K562 (cell line): ENCODE data around the gene CMTM4. TPM values are rescaled to one million over a fixed set of nuclear protein-coding genes. Genes with fewer than 3 reads are reported as not detected.
A peak's percentile ranks its signal among the peaks of the same experiment; 100 is the strongest.

ENCODE experiments used
- CREB3L1 ChIP-seq: fragments of 450-650 bp; IDR thresholded peaks from 2 replicates; pipeline ENCODE4 v1.6.1; 2014; ENCODE audit warnings: low read depth, mild to moderate bottlenecking, moderate library complexity, borderline replicate concordance
- FOXK1 ChIP-seq: sonication (generic); formaldehyde crosslinking; IDR thresholded peaks from 2 replicates; pipeline ENCODE4 v1.8.0; 2022; ENCODE audit warnings: missing genetic modification reagents, mild to moderate bottlenecking, borderline replicate concordance
- HMG20B ChIP-seq: fragments of 250-450 bp; sonication (Bioruptor Pico); IDR thresholded peaks from 2 replicates; pipeline ENCODE4 v1.5.0; 2021; ENCODE audit warnings: mild to moderate bottlenecking
- IRF1 ChIP-seq: sonication (generic); formaldehyde crosslinking; IDR thresholded peaks from 2 replicates; pipeline ENCODE4 v1.8.0; 2022; ENCODE audit warnings: missing genetic modification reagents, mild to moderate bottlenecking, borderline replicate concordance
- KHSRP ChIP-seq: fragments of 450-650 bp; IDR thresholded peaks from 2 replicates; pipeline ENCODE4 v1.6.1; 2017
- KLF1 ChIP-seq: fragments of 450-650 bp; IDR thresholded peaks from 2 replicates; pipeline ENCODE4 v1.6.1; 2016; ENCODE audit warnings: missing genetic modification characterization, missing compliant biosample characterization
- NELFE ChIP-seq: IDR thresholded peaks from 2 replicates; pipeline ENCODE4 v1.6.1; 2011; ENCODE audit warnings: mild to moderate bottlenecking; ENCODE audit not compliant: insufficient read depth, insufficient read length
- NR2C1 ChIP-seq, 2 experiments: fragments of 450-650 bp; IDR thresholded peaks; 2 replicates each; pipeline ENCODE4 v1.6.1; 2017; ENCODE audit warnings: mild to moderate bottlenecking in 2 of 2, antibody characterized with exemption in 1 of 2, inconsistent platforms in 1 of 2, missing compliant biosample characterization in 1 of 2, missing genetic modification characterization in 1 of 2
- NUFIP1 ChIP-seq: fragments of 450-650 bp; IDR thresholded peaks from 2 replicates; pipeline ENCODE4 v1.6.1; 2018; ENCODE audit not compliant: partially characterized antibody
- PPARD ChIP-seq: fragments of 250-450 bp; sonication (Bioruptor Pico); IDR thresholded peaks from 2 replicates; pipeline ENCODE4 v1.8.0; 2022; ENCODE audit warnings: inconsistent platforms, mild to moderate bottlenecking, moderate library complexity
- THRB ChIP-seq: fragments of 450-650 bp; formaldehyde crosslinking; conservative IDR thresholded peaks from 2 replicates; pipeline ENCODE4 v1.4.0; 2022; ENCODE audit warnings: mild to moderate bottlenecking, missing genetic modification characterization
- ZNF347 ChIP-seq: fragments of 450-650 bp; formaldehyde crosslinking; IDR thresholded peaks from 2 replicates; pipeline ENCODE4 v1.4.0; 2020; ENCODE audit warnings: low read depth, mild to moderate bottlenecking, moderate library complexity
- ZNF408 ChIP-seq: fragments of 250-450 bp; sonication (Bioruptor Pico); IDR thresholded peaks from 2 replicates; pipeline ENCODE4 v1.4.0; 2020; ENCODE audit warnings: low read depth, mild to moderate bottlenecking, moderate library complexity
- ZNF507 ChIP-seq: conservative IDR thresholded peaks from 2 replicates; pipeline ENCODE4 v1.6.1; 2017; ENCODE audit warnings: missing genetic modification characterization, missing compliant biosample characterization
- ZNF512 ChIP-seq: IDR thresholded peaks from 2 replicates; pipeline ENCODE4 v1.6.1; 2016; ENCODE audit warnings: missing genetic modification characterization, missing compliant biosample characterization
- polyA plus RNA-seq, 8 experiments: library from polyadenylated mRNA; depleted of rRNA in 4 of 8; stranded (reverse) in 5 of 8; unstranded in 3 of 8; fragments of >200 nt; fragmentation: Nextera tagmentation in 2 of 8; fragmentation: Illumina TruSeq in 1 of 8; extraction: Ambion mirVana in 2 of 8; extraction: Trizol in 1 of 8; gene quantifications; 2 replicates each; pipeline versions ENCODE4 v1.2.1 to v1.2.3, GENCODE V29; 2011 to 2014; ENCODE audit warnings: inconsistent platforms in 1 of 8, missing spikeins in 1 of 8
- total RNA-seq, 7 experiments: library from RNA; depleted of rRNA in 6 of 7; stranded (reverse); fragments of >200 nt in 6 of 7; fragmentation: Illumina TruSeq in 2 of 7; extraction: Trizol in 2 of 7; gene quantifications; 2 replicates each; pipeline versions ENCODE4 v1.2.1 to v1.2.3, GENCODE V29; 2011 to 2021; ENCODE audit warnings: low replicate concordance in 1 of 7
- TF ChIP-seq, protein P1 (sequence below), 2 experiments: IDR thresholded peaks; 2 replicates each; pipeline ENCODE4 v1.6.1; 2012; ENCODE audit warnings: improper control_type of control experiment in 2 of 2, low read depth in 2 of 2, low read length in 2 of 2, borderline replicate concordance in 1 of 2
- TF ChIP-seq, protein P2 (sequence below): fragments of 450-650 bp; IDR thresholded peaks from 2 replicates; pipeline ENCODE4 v1.6.1; 2016; ENCODE audit warnings: antibody characterized with exemption

CMTM4 gene
- total and polyA plus RNA-seq, 9 of the 15 experiments (the other 6 are each of a cell fraction or from before 2014, with no cell fraction given) = 2.0 to 21.3 (median 12.5) TPM

DNA sequence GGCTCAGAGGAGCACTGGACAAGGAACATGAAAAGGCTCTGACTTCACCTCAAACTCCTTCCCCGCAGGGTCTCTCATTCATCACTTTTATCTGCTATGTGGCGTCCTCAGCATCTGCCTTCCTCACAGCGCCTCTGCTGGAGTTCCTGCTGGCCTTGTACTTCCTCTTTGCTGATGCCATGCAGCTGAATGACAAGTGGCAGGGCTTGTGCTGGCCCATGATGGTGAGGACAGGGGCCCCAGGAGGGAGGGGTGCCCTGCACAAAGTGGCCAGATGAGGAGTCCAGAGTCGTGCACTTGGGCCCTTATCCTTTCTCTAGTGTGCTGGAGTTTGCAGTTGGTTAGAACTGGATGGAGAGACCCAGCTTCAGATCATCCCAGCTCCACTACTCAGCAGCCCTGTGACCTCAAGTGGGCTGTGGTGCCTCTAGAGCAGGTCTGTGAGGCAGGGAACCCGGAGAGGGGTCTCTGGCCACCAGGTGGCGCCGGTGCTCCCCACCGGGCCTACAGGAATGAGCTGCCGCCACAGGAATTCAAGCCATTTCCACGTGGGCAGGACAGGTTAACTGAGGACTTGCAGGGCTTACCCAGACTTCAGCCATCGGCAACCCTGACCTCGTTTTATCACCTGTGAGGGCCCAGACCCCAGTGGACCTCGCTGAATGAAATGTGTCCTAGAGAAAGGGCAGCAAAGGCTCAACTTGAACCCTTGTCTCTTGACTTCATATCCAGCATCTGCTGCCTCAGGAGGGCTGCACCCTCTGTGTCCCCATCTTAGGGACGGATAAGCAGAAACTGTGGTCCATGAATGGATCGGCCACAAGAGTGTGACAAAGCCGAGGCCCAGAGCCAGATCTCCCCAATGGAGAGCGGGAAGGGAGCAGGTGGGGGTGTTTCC is 88.1 kb downstream of the CMTM4 start (continued):
- TF ChIP-seq CREB3L1 = peak; percentile 65; the same call in 1 of the 2 replicates
- TF ChIP-seq NR2C1 (IDR thresholded peaks at IDR 0.05) = no peak
- TF ChIP-seq NR2C1 (tag; IDR thresholded peaks at IDR 0.05) = no peak
- no peak for TF ChIP-seq FOXK1
- TF ChIP-seq ZNF507 = no peak
- TF ChIP-seq ZNF512 = no peak
- no peak for TF ChIP-seq NELFE
- TF ChIP-seq ZNF347 (CRISPR knock-in tag) = no peak
- TF ChIP-seq HMG20B (CRISPR knock-in tag) = no peak
- no peak for TF ChIP-seq KHSRP
- TF ChIP-seq THRB (CRISPR knock-in tag) = no peak
- no peak for TF ChIP-seq KLF1 (tag)
- TF ChIP-seq PPARD (CRISPR knock-in tag) = no peak
- TF ChIP-seq, protein P1, sequence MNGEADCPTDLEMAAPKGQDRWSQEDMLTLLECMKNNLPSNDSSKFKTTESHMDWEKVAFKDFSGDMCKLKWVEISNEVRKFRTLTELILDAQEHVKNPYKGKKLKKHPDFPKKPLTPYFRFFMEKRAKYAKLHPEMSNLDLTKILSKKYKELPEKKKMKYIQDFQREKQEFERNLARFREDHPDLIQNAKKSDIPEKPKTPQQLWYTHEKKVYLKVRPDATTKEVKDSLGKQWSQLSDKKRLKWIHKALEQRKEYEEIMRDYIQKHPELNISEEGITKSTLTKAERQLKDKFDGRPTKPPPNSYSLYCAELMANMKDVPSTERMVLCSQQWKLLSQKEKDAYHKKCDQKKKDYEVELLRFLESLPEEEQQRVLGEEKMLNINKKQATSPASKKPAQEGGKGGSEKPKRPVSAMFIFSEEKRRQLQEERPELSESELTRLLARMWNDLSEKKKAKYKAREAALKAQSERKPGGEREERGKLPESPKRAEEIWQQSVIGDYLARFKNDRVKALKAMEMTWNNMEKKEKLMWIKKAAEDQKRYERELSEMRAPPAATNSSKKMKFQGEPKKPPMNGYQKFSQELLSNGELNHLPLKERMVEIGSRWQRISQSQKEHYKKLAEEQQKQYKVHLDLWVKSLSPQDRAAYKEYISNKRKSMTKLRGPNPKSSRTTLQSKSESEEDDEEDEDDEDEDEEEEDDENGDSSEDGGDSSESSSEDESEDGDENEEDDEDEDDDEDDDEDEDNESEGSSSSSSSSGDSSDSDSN (IDR thresholded peaks at IDR 0.05; ENCODE audit: borderline replicate concordance in 1 of 2, low read depth in 2 of 2, low read length in 2 of 2) = no peak
- no peak for TF ChIP-seq ZNF408
- TF ChIP-seq, protein P2, sequence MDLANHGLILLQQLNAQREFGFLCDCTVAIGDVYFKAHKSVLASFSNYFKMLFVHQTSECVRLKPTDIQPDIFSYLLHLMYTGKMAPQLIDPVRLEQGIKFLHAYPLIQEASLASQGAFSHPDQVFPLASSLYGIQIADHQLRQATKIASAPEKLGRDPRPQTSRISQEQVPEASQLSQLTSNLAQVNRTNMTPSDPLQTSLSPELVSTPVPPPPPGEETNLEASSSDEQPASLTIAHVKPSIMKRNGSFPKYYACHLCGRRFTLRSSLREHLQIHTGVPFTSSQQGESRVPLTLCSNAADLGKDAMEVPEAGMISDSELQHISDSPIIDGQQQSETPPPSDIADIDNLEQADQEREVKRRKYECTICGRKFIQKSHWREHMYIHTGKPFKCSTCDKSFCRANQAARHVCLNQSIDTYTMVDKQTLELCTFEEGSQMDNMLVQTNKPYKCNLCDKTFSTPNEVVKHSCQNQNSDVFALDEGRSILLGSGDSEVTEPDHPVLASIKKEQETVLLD = no peak; the same call in 1 of the 2 replicates
- TF ChIP-seq NUFIP1 = no peak
- TF ChIP-seq IRF1 (CRISPR knock-in tag) = no peak
